A673 (cell line): Measurements from ENCODE around the gene MRPL54.

Experiments
- EZH2 ChIP-seq: fragments of 200-600 bp; sonication (generic); IDR thresholded peaks from 2 replicates; pipeline ENCODE4 v1.6.1; 2017; ENCODE audit warnings: borderline replicate concordance, low read depth, mild to moderate bottlenecking, mixed read lengths, antibody characterized with exemption, low read length; ENCODE audit not compliant: poor library complexity, severe bottlenecking
- TF ChIP-seq, protein P1 (sequence below): fragments of 300-800, 200-600 bp; sonication (generic); conservative IDR thresholded peaks from 2 replicates; pipeline ENCODE4 v1.5.1; 2017; ENCODE audit warnings: low read depth, mild to moderate bottlenecking, antibody characterized with exemption, low read length, moderate library complexity, mixed read lengths

DNA sequence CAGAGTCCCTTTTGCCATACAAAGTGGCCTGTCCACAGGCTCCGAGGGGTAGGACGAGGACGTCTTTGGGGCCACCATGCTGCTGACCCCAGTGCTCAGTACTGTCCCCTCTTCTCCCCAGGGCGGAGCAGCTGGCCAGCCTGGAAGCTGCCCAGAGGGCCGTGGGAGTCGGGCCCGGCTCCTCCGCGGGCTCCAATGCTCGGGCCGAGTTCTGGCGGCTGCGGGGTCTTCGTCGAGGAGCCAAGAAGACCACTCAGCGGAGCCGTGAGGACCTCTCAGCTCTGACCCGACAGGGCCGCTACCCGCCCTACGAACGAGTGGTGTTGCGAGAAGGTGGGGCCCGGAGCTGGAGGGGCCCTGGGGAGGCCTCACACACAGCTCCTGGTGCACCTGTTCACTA is 22.1 kb upstream of the MRPL54 start:
- TF ChIP-seq, protein P1, sequence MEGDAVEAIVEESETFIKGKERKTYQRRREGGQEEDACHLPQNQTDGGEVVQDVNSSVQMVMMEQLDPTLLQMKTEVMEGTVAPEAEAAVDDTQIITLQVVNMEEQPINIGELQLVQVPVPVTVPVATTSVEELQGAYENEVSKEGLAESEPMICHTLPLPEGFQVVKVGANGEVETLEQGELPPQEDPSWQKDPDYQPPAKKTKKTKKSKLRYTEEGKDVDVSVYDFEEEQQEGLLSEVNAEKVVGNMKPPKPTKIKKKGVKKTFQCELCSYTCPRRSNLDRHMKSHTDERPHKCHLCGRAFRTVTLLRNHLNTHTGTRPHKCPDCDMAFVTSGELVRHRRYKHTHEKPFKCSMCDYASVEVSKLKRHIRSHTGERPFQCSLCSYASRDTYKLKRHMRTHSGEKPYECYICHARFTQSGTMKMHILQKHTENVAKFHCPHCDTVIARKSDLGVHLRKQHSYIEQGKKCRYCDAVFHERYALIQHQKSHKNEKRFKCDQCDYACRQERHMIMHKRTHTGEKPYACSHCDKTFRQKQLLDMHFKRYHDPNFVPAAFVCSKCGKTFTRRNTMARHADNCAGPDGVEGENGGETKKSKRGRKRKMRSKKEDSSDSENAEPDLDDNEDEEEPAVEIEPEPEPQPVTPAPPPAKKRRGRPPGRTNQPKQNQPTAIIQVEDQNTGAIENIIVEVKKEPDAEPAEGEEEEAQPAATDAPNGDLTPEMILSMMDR: no peak
- TF ChIP-seq EZH2: no peak
